Spleen (tissue), 11 donors: ENCODE measurements around the gene ZNF438. TPM values are rescaled to one million over a fixed set of nuclear protein-coding genes. Genes with fewer than 3 reads are reported as not detected.
A peak's percentile ranks its signal among the peaks of the same experiment; 100 is the strongest.

Experiments
- DNase-seq: peaks from one replicate; pipeline ENCODE4 v3.0.0-alpha.2; 2020
- H3K27ac ChIP-seq, 8 donors: fragments of 200-600 bp; sonication (generic) in 7 of 8; 1 replicate in 4 of 8; 2 replicates in 4 of 8; pipeline versions ENCODE4 v1.5.0 to v1.8.0; 2016 to 2021; ENCODE audit warnings: inconsistent platforms in 4 of 8, mild to moderate bottlenecking in 4 of 8, moderate library complexity in 1 of 8
- H3K27me3 ChIP-seq, 7 donors: fragments of 200-600 bp; sonication (generic) in 6 of 7; replicated peaks in 1 of 7; 1 replicate in 4 of 7; 2 replicates in 3 of 7; pipeline versions ENCODE4 v1.5.0 to v1.8.0; 2016 to 2021; ENCODE audit warnings: inconsistent platforms in 3 of 7, mild to moderate bottlenecking in 1 of 7
- H3K36me3 ChIP-seq, 6 donors: fragments of 200-600 bp; sonication (generic) in 5 of 6; 1 replicate in 4 of 6; 2 replicates in 2 of 6; pipeline versions ENCODE4 v1.5.0 to v1.8.0; 2016 to 2021; ENCODE audit warnings: inconsistent platforms in 2 of 6
- H3K4me1 ChIP-seq, 6 donors: fragments of 200-600 bp; sonication (generic) in 5 of 6; 1 replicate in 3 of 6; 2 replicates in 3 of 6; pipeline versions ENCODE4 v1.5.0 to v1.8.0; 2016 to 2021; ENCODE audit warnings: inconsistent platforms in 3 of 6
- H3K4me3 ChIP-seq, 8 donors: fragments of 200-600 bp; sonication (generic) in 7 of 8; 1 replicate in 4 of 8; 2 replicates in 4 of 8; pipeline versions ENCODE4 v1.5.0 to v1.8.0; 2016 to 2021; ENCODE audit warnings: inconsistent platforms in 4 of 8, mild to moderate bottlenecking in 4 of 8, moderate library complexity in 2 of 8
- H3K9me3 ChIP-seq, 8 donors: fragments of 200-600 bp; sonication (generic) in 7 of 8; 1 replicate in 4 of 8; 2 replicates in 4 of 8; pipeline versions ENCODE4 v1.5.0 to v1.8.0; 2016 to 2021; ENCODE audit warnings: inconsistent platforms in 4 of 8
- POLR2A ChIP-seq, 3 donors: fragments of 450-650 bp; IDR thresholded peaks; one replicate each; pipeline ENCODE4 v1.5.1; 2017; ENCODE audit warnings: antibody characterized with exemption in 3 of 3, mild to moderate bottlenecking in 1 of 3
- POLR2AphosphoS5 ChIP-seq, 3 donors: sonication (generic); formaldehyde crosslinking; IDR thresholded peaks; one replicate each; pipeline ENCODE4 v1.5.1; 2017; ENCODE audit warnings: antibody characterized with exemption in 3 of 3
- WGBS, 5 donors: extraction: QIAGEN DNeasy Blood & Tissue Kit in 3 of 5; methylation state at CpG; one replicate each; pipeline versions ENCODE4 v1.1.5 to v1.1.7; 2013 to 2018; 5-methylcytosine and 5-hydroxymethylcytosine counted together
- intact Hi-C: fragments of 100-400 bp; cut with DNase I; formaldehyde crosslinking; loops from one replicate; pipeline ENCODE4 v1.15.0; 2023; ENCODE audit warnings: low total_unique reads
- polyA plus RNA-seq, 3 donors: library from polyadenylated mRNA; stranded (reverse); fragments of 200-250 nt; gene quantifications; one replicate each; pipeline ENCODE4 v1.2.1, GENCODE V29; 2013
- total RNA-seq, 7 donors: library from RNA; depleted of rRNA in 3 of 7; stranded (reverse); fragments of >200 nt in 3 of 7; fragmentation: NEBNext Ultra II Directional in 4 of 7; extraction: Animal tissue kit (Norgen Biotek cat#: 25700) in 4 of 7; gene quantifications; one replicate each; pipeline versions ENCODE4 v1.1.0 to v1.2.1, GENCODE V29; 2016 to 2021
- TF ChIP-seq, protein P1 (sequence below), 11 experiments: fragments of 200-600 bp in 7 of 11; fragments of 450-650 bp in 4 of 11; sonication (generic) in 4 of 11; IDR thresholded peaks in 8 of 11; conservative IDR thresholded peaks in 3 of 11; 1 replicate in 7 of 11; 2 replicates in 4 of 11; pipeline versions ENCODE4 v1.4.0 to v1.8.0; 2016 to 2021; ENCODE audit warnings: antibody characterized with exemption in 11 of 11, inconsistent platforms in 4 of 11, mild to moderate bottlenecking in 1 of 11
- donor health status: healthy with polysubstance abuse.
- donor health status: DM: no; HTN: no; CAD: no; lungs with moderate emphysema.
- donor health status: DM: no; HTN: no; CAD: no.
- donor health status: Bipolar disorder and iron deficiency.
- donor health status: healthy.
- donor health status: DM: no; HTN: no; CAD: no.
- donor health status: DM: yes; HTN: yes; CAD: no.

ZNF438 gene
- total and polyA plus RNA-seq, 10 donors: 4.4 to 23.1 (median 13.9) TPM

GRCh38 chr10:31035266-31035798 is 3.7 kb upstream of the ZNF438 start:
- Histone ChIP-seq H3K9me3 (no peaks in the 10 kb centered on the region), H3K4me3 (no peak overlapping the region), H3K36me3 (no peaks in the 10 kb centered on the region), H3K27me3 (no peaks in the 10 kb centered on the region), H3K27ac (no peak overlapping the region), H3K4me1 (peaks cover 5 to 34% (median 29%) of the 10 kb centered on the region in 6 donors)
- DNase-seq: no peak
- intact Hi-C loops: no loop called here
- WGBS, 5 donors: 79 to 93% (median 91%) methylated on average over 1 of the region's 1 CpG
- TF ChIP-seq POLR2A (IDR thresholded peaks at IDR 0.05) (no peak), POLR2AphosphoS5 (IDR thresholded peaks at IDR 0.05) (no peak)
- TF ChIP-seq, protein P1, sequence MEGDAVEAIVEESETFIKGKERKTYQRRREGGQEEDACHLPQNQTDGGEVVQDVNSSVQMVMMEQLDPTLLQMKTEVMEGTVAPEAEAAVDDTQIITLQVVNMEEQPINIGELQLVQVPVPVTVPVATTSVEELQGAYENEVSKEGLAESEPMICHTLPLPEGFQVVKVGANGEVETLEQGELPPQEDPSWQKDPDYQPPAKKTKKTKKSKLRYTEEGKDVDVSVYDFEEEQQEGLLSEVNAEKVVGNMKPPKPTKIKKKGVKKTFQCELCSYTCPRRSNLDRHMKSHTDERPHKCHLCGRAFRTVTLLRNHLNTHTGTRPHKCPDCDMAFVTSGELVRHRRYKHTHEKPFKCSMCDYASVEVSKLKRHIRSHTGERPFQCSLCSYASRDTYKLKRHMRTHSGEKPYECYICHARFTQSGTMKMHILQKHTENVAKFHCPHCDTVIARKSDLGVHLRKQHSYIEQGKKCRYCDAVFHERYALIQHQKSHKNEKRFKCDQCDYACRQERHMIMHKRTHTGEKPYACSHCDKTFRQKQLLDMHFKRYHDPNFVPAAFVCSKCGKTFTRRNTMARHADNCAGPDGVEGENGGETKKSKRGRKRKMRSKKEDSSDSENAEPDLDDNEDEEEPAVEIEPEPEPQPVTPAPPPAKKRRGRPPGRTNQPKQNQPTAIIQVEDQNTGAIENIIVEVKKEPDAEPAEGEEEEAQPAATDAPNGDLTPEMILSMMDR (IDR thresholded peaks at IDR 0.05 in 8 of 11, conservative IDR thresholded peaks at IDR 0.05 in 3 of 11): no peak

GRCh38 chr10:31034098-31034909 is 2.6 kb upstream of the ZNF438 start:
- Histone ChIP-seq H3K9me3 (no peaks in the 10 kb centered on the region), H3K36me3 (no peaks in the 10 kb centered on the region), H3K4me1 (peaks cover 5 to 43% (median 29%) of the 10 kb centered on the region in 6 donors), H3K27ac (peak overlapping the region in 7 of 8 donors; percentile 15 to 72 (median 45)), H3K27me3 (no peaks in the 10 kb centered on the region), H3K4me3 (no peak overlapping the region)
- no peak for DNase-seq
- intact Hi-C loops: no loop called here
- 61 to 80% (median 70%) methylated on average over 2 of the region's 2 CpGs for WGBS, 5 donors
- TF ChIP-seq POLR2AphosphoS5 (IDR thresholded peaks at IDR 0.05): no peak
- no peak for TF ChIP-seq POLR2A (IDR thresholded peaks at IDR 0.05)
- TF ChIP-seq, protein P1 (IDR thresholded peaks at IDR 0.05 in 8 of 11, conservative IDR thresholded peaks at IDR 0.05 in 3 of 11): no peak

DNA sequence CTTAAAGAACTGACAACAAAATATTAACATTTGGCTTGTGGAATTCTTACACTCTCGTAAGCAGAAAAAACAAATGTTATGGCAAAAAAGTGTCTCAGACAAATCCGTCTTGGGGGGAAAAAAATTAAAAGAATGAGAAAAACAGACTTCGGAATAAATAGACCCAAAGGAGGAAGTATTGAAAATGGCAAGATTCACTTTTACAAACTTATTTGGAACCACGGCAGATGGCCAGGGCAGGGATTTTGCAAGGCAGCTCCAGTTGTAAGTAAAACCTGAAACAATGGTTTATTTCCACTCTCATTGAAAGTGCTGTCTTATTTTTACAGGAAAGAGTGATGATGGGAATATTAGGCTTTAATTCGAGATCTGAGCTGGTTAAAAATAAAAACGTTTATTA is 1.5 kb upstream of the ZNF438 start:
- peak overlapping the region in 5 of 8 donors; percentile 96 to 100 (median 99) for H3K27ac ChIP-seq
- intact Hi-C loops: no loop called here
- H3K4me3 ChIP-seq: peak overlapping the region in 3 of 8 donors; percentile 57 to 72 (median 60)
- DNase-seq: no peak
- H3K4me1 ChIP-seq: peaks cover 5 to 51% (median 29%) of the 10 kb centered on the region in 6 donors
- 69 to 81% (median 76%) methylated on average over 6 of the region's 6 CpGs for WGBS, 5 donors
- no peaks in the 10 kb centered on the region for H3K9me3 ChIP-seq
- TF ChIP-seq POLR2A (IDR thresholded peaks at IDR 0.05): no peak
- TF ChIP-seq, protein P1 (IDR thresholded peaks at IDR 0.05 in 8 of 11, conservative IDR thresholded peaks at IDR 0.05 in 3 of 11): no peak
- no peak for TF ChIP-seq POLR2AphosphoS5 (IDR thresholded peaks at IDR 0.05)
- H3K36me3 ChIP-seq: no peaks in the 10 kb centered on the region
- H3K27me3 ChIP-seq: no peaks in the 10 kb centered on the region
